Activated CD4-positive, alpha-beta T cell treated with anti-CD3 and anti-CD28 coated beads, Interleukin-2, Interleukin-6, amounts not matched to agents 100 ng/mL and 50 ng/mL, durations not matched to agents 16 hours and 8 hours (primary cell): Measurements from ENCODE around the gene ACTL7A.
"Not testable (repeated sequence)": the region's sequence is repeated elsewhere in the genome, so short reads cannot be mapped to it uniquely, and the experiment has no call there.

Source experiments
- DNase-seq: peaks from one replicate; pipeline ENCODE4 v3.0.0-alpha.2; 2020

Gene ACTL7A

GRCh38 chr9:108861997-108862396, at the start of gene ACTL7A:
ACTL7A (plus strand) TSS chr9:108862266; CDS start chr9:108862323, 57 bp downstream.
- no peak for DNase-seq

GRCh38 chr9:108812396-108813025, 49.6 kb upstream of the ACTL7A start:
- DNase-seq, result no peak

- no peak for DNase-seq
These were observed 48.0 kb upstream of the ACTL7A start for GRCh38 chr9:108813951-108814601.

- DNase-seq, result no peak
These were observed 46.9 kb upstream of the ACTL7A start for GRCh38 chr9:108815156-108815555.

- no peak for DNase-seq
These were observed 46.0 kb upstream of the ACTL7A start for GRCh38 chr9:108816037-108816436.

GRCh38 chr9:108823829-108824228, 38.2 kb upstream of the ACTL7A start:
- DNase-seq, result no peak

GRCh38 chr9:108830272-108830671, 31.8 kb upstream of the ACTL7A start:
- DNase-seq, result no peak

GRCh38 chr9:108831496-108832178, 30.4 kb upstream of the ACTL7A start:
- DNase-seq, result no peak

GRCh38 chr9:108832179-108832500, 29.9 kb upstream of the ACTL7A start:
- DNase-seq, result no peak

GRCh38 chr9:108834959-108835665, 27.0 kb upstream of the ACTL7A start:
- no peak for DNase-seq

- DNase-seq, result no peak
These were observed 26.2 kb upstream of the ACTL7A start for GRCh38 chr9:108835831-108836230.

- DNase-seq, result no peak
These were observed 25.7 kb upstream of the ACTL7A start for GRCh38 chr9:108836319-108836718.

GRCh38 chr9:108836781-108837180, 25.3 kb upstream of the ACTL7A start:
- no peak for DNase-seq

GRCh38 chr9:108837530-108837929, 24.5 kb upstream of the ACTL7A start:
- DNase-seq, result no peak

- DNase-seq, result no peak
These were observed 24.0 kb upstream of the ACTL7A start for GRCh38 chr9:108838017-108838416.

GRCh38 chr9:108839561-108839960, 22.5 kb upstream of the ACTL7A start:
- DNase-seq, result not testable (repeated sequence)

GRCh38 chr9:108842610-108843295, 19.3 kb upstream of the ACTL7A start:
- DNase-seq, result peak; percentile 24

- DNase-seq, result no peak
These were observed 17.7 kb upstream of the ACTL7A start for GRCh38 chr9:108844391-108844790.

GRCh38 chr9:108844856-108845255, 17.2 kb upstream of the ACTL7A start:
- DNase-seq, result no peak

GRCh38 chr9:108845507-108845906, 16.6 kb upstream of the ACTL7A start:
- no peak for DNase-seq

- no peak for DNase-seq
These were observed 16.1 kb upstream of the ACTL7A start for GRCh38 chr9:108845947-108846346.

- DNase-seq, result not testable (repeated sequence)
These were observed 13.8 kb upstream of the ACTL7A start for GRCh38 chr9:108848296-108848695.

GRCh38 chr9:108850293-108850897, 11.7 kb upstream of the ACTL7A start:
- no peak for DNase-seq
